GM21576 (cell line): ENCODE measurements around the gene SLC46A1.
"Not testable (repeated sequence)": the region's sequence is repeated elsewhere in the genome, so short reads cannot be mapped to it uniquely, and the experiment has no call there.

Experiments
- ATAC-seq: cut with Tn5 transposase; IDR thresholded peaks from one replicate; pipeline ENCODE4 v1.9.1; 2021; ENCODE audit warnings: mild to moderate bottlenecking, moderate library complexity; ENCODE audit not compliant: unreplicated experiment

Gene SLC46A1

GRCh38 chr17:28405632-28406472 lies at the start of gene SLC46A1:
TSS of gene SLC46A1 (minus strand) at chr17:28406212. CDS start at chr17:28406114, 98 bp downstream.
- ATAC-seq, result no peak

GRCh38 chr17:28449859-28450258 lies 43.8 kb upstream of the SLC46A1 start:
- ATAC-seq, result no peak

GRCh38 chr17:28447396-28447760 lies 41.4 kb upstream of the SLC46A1 start:
- ATAC-seq, result no peak

- ATAC-seq, result no peak
Measured at GRCh38 chr17:28446716-28447395, 40.8 kb upstream of the SLC46A1 start.

- ATAC-seq, result no peak
Measured at GRCh38 chr17:28443901-28444638, 38.1 kb upstream of the SLC46A1 start.

GRCh38 chr17:28434326-28434725 lies 28.3 kb upstream of the SLC46A1 start:
- ATAC-seq, result not testable (repeated sequence)

GRCh38 chr17:28433721-28434120 lies 27.7 kb upstream of the SLC46A1 start:
- no peak for ATAC-seq

- not testable (repeated sequence) for ATAC-seq
Measured at GRCh38 chr17:28427982-28428381, 22.0 kb upstream of the SLC46A1 start.

- ATAC-seq, result no peak
Measured at GRCh38 chr17:28427371-28427770, 21.4 kb upstream of the SLC46A1 start.

GRCh38 chr17:28426081-28426519 lies 20.1 kb upstream of the SLC46A1 start:
- ATAC-seq, result no peak

GRCh38 chr17:28425206-28425605 lies 19.2 kb upstream of the SLC46A1 start:
- ATAC-seq, result no peak

- no peak for ATAC-seq
Measured at GRCh38 chr17:28421787-28422305, 15.8 kb upstream of the SLC46A1 start.

- ATAC-seq, result no peak
Measured at GRCh38 chr17:28416703-28417311, 10.8 kb upstream of the SLC46A1 start.

GRCh38 chr17:28415886-28416285 lies 9.9 kb upstream of the SLC46A1 start:
- ATAC-seq, result no peak

- ATAC-seq, result no peak
Measured at GRCh38 chr17:28413804-28414203, 7.8 kb upstream of the SLC46A1 start.

- no peak for ATAC-seq
Measured at GRCh38 chr17:28412099-28412498, 6.1 kb upstream of the SLC46A1 start.

- no peak for ATAC-seq
Measured at GRCh38 chr17:28407974-28408306, 1.9 kb upstream of the SLC46A1 start.

- no peak for ATAC-seq
Measured at GRCh38 chr17:28407130-28407973, 1.3 kb upstream of the SLC46A1 start.

GRCh38 chr17:28406473-28406814 lies 432 bp upstream of the SLC46A1 start:
- ATAC-seq, result no peak
